Uterus (tissue), 4 donors: Measurements from ENCODE around the gene DAD1. TPM values are rescaled to one million over a fixed set of nuclear protein-coding genes. Genes with fewer than 3 reads are reported as not detected.
A peak's percentile ranks its signal among the peaks of the same experiment; 100 is the strongest.

Experiments used
- DNase-seq, 2 donors: peaks; one replicate each; pipeline ENCODE4 v3.0.0-alpha.2; 2019 to 2020
- H3K27ac ChIP-seq, 2 donors: fragments of 200-600 bp; sonication (generic); 1 replicate in 1 of 2; 2 replicates in 1 of 2; pipeline ENCODE4 v1.5.1; 2016 to 2018
- H3K27me3 ChIP-seq, 2 donors: fragments of 200-600 bp; sonication (generic); one replicate each; pipeline ENCODE4 v1.5.1; 2018 to 2019; ENCODE audit warnings: control low read depth in 1 of 2
- H3K36me3 ChIP-seq, 2 donors: fragments of 200-600 bp; sonication (generic); one replicate each; pipeline ENCODE4 v1.5.1; 2019; ENCODE audit warnings: control low read depth in 1 of 2
- H3K4me1 ChIP-seq, 2 donors: fragments of 200-600 bp; sonication (generic); one replicate each; pipeline ENCODE4 v1.5.1; 2018 to 2019; ENCODE audit warnings: control low read depth in 1 of 2
- H3K4me3 ChIP-seq, 2 donors: fragments of 200-600 bp; sonication (generic); 1 replicate in 1 of 2; 2 replicates in 1 of 2; pipeline ENCODE4 v1.5.1; 2018 to 2019; ENCODE audit warnings: mild to moderate bottlenecking in 1 of 2
- H3K9me3 ChIP-seq, 2 donors: fragments of 200-600 bp; sonication (generic); one replicate each; pipeline ENCODE4 v1.5.1; 2019; ENCODE audit warnings: control low read depth in 1 of 2
- POLR2A ChIP-seq, 2 donors: fragments of 450-650 bp; IDR thresholded peaks; one replicate each; pipeline ENCODE4 v1.6.1; 2016; ENCODE audit warnings: antibody characterized with exemption in 2 of 2, mild to moderate bottlenecking in 1 of 2, moderate library complexity in 1 of 2
- intact Hi-C: fragments of 100-400 bp; cut with DNase I; formaldehyde crosslinking; loops from one replicate; pipeline ENCODE4 v1.15.1; 2023; ENCODE audit warnings: low total_unique reads
- total RNA-seq, 4 donors: library from RNA; depleted of rRNA in 3 of 4; stranded (reverse); fragments of >200 nt in 3 of 4; gene quantifications; one replicate each; pipeline versions ENCODE4 v1.1.0 to v1.2.4, GENCODE V29; 2014 to 2023
- TF ChIP-seq, protein P1 (sequence below), 4 experiments: fragments of 200-600 bp in 2 of 4; fragments of 450-650 bp in 2 of 4; sonication (generic) in 2 of 4; IDR thresholded peaks; one replicate each; pipeline ENCODE4 v1.5.1; 2016 to 2019; ENCODE audit warnings: antibody characterized with exemption in 4 of 4, mild to moderate bottlenecking in 2 of 4, moderate library complexity in 1 of 4
- donor health status: DM: yes; HTN: yes; CAD: no.

Gene DAD1
- total RNA-seq, 4 donors from 2014 or later: 92.2 to 375 (median 207) TPM

DNA sequence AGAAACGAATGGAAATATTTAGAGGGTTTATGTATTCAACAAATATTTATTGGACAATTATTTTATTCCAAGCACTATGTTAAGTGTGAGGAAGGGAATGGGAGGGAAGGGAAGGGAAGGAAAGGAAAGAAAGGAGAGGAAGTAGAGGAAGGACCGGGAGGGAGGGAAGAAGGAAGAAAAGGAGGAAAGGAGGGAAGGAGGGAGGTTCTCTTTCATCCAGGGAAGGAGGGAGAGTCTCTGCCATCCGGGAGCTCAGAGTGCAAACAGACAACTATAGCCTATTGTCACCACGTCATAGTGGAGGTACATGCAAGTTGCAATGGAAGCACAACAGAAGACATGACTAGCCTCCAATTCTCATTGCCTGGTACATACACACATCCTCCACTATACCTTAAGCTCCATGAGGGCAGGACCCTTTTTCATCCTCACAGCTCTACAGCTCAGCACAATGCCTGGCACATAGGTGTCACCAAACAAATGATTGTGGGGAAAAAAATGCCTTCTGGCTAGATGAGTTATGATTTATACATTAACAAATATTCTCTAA lies 48.1 kb downstream of the DAD1 start:
- Histone ChIP-seq H3K36me3 (no peaks in the 10 kb centered on the region), H3K9me3 (no peaks in the 10 kb centered on the region), H3K27ac (no peak overlapping the region), H3K4me1 (peaks cover 0 to 7% of the 10 kb centered on the region in 2 donors), H3K27me3 (no peaks in the 10 kb centered on the region), H3K4me3 (no peak overlapping the region)
- intact Hi-C loops: no loop called here
- DNase-seq: no peak
- TF ChIP-seq, protein P1, sequence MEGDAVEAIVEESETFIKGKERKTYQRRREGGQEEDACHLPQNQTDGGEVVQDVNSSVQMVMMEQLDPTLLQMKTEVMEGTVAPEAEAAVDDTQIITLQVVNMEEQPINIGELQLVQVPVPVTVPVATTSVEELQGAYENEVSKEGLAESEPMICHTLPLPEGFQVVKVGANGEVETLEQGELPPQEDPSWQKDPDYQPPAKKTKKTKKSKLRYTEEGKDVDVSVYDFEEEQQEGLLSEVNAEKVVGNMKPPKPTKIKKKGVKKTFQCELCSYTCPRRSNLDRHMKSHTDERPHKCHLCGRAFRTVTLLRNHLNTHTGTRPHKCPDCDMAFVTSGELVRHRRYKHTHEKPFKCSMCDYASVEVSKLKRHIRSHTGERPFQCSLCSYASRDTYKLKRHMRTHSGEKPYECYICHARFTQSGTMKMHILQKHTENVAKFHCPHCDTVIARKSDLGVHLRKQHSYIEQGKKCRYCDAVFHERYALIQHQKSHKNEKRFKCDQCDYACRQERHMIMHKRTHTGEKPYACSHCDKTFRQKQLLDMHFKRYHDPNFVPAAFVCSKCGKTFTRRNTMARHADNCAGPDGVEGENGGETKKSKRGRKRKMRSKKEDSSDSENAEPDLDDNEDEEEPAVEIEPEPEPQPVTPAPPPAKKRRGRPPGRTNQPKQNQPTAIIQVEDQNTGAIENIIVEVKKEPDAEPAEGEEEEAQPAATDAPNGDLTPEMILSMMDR (IDR thresholded peaks at IDR 0.05): no peak
- TF ChIP-seq POLR2A (IDR thresholded peaks at IDR 0.05): no peak

- Histone ChIP-seq H3K36me3 (no peaks in the 10 kb centered on the region), H3K4me1 (peaks cover 0 to 7% of the 10 kb centered on the region in 2 donors), H3K4me3 (no peak overlapping the region), H3K27me3 (no peaks in the 10 kb centered on the region), H3K27ac (no peak overlapping the region), H3K9me3 (no peaks in the 10 kb centered on the region)
- TF ChIP-seq, protein P1 (IDR thresholded peaks at IDR 0.05): no peak
- TF ChIP-seq POLR2A (IDR thresholded peaks at IDR 0.05): no peak
- intact Hi-C loops: no loop called here
- DNase-seq: no peak
Measured at GRCh38 chr14:22540293-22540692, 48.7 kb downstream of the DAD1 start.

- no peaks in the 10 kb centered on the region for H3K27me3 ChIP-seq
- intact Hi-C loops: no loop called here
- H3K36me3 ChIP-seq: no peaks in the 10 kb centered on the region
- DNase-seq: no peak
- H3K27ac ChIP-seq: no peak overlapping the region
- TF ChIP-seq, protein P1 (IDR thresholded peaks at IDR 0.05): no peak
- no peak for TF ChIP-seq POLR2A (IDR thresholded peaks at IDR 0.05)
- H3K9me3 ChIP-seq: no peaks in the 10 kb centered on the region
- peaks cover 0 to 7% of the 10 kb centered on the region in 2 donors for H3K4me1 ChIP-seq
- no peak overlapping the region for H3K4me3 ChIP-seq
Measured at GRCh38 chr14:22539831-22540230, 49.2 kb downstream of the DAD1 start.

DNA sequence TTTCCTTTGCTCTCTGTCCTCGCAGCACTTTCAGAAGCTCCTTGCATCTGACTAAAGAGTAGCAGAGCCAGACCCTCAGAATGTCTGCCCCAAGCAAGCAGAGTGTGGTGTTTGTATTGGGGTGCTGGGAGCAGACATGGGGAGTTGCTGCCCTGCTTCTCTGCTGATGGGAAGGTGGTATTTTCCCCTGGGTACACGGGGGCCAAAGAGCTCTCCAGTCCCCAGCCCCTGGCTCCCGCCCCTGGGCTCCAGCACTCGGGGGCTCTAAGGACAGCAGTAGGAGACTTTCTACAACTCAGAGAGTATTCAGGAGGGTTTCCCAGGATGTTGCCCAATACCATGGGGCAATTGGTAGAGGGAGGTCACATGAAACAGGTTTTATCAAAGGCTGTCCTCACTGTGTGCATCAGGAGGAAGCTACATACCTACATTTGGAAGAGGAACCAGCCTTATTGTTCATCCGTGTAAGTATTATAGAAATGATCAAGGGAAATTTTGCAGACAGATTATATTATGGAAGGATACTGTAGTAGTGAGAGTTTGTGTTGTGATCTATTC lies 50.3 kb downstream of the DAD1 start:
- Histone ChIP-seq H3K9me3 (no peaks in the 10 kb centered on the region), H3K36me3 (no peaks in the 10 kb centered on the region), H3K27me3 (no peaks in the 10 kb centered on the region), H3K4me3 (no peak overlapping the region), H3K4me1 (peaks cover 0 to 7% of the 10 kb centered on the region in 2 donors), H3K27ac (peak overlapping the region; percentile 84 to 87)
- intact Hi-C loops: no loop called here
- TF ChIP-seq, protein P1 (IDR thresholded peaks at IDR 0.05): no peak
- TF ChIP-seq POLR2A (IDR thresholded peaks at IDR 0.05): no peak
- no peak for DNase-seq

DNA sequence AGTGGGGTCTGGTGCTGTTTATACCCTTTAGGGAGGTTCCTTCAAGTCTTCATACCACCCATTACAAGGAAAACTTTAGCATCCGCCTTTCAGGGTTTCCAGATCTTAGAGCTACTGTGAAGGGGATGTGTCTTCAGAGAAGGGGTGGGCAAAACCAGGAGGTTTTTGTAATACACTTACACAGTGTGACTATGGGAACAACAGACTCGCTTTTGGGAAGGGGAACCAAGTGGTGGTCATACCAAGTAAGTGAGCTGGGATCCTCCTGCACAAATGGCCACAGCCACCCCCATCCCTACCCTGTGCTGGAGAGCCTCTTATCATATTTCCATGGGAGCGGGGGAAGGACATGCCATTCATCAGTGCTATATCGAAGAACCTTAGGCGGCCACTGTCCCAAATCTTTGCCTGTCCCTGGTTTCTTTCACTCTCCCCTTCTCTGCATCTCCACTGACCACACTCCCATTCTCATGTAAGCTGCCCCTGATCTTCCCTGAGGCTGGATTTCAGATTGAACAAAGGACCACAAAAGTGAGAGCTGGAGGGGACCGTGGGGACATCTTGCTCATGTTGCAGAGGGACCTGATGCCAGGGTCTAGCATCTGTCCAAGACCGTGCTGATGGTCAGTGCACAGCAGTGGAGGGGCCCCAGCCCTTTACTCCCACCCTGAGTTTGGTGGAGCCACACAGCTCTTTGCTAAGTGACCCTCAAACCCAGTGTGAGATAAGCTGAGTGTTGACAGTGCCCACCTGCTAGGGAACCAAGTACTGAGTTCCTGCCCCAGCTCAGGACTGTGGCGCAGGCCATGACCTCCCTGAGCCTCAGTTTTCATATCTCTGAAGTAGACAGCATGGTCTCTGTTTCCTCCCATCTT lies 51.4 kb downstream of the DAD1 start:
- Histone ChIP-seq H3K4me3 (no peak overlapping the region), H3K27ac (peak overlapping the region; percentile 84 to 87)
- no peak for DNase-seq

More for the DNA sequence above, 51.4 kb downstream of the DAD1 start:
- Histone ChIP-seq H3K27me3 (no peaks in the 10 kb centered on the region), H3K9me3 (no peaks in the 10 kb centered on the region), H3K36me3 (no peaks in the 10 kb centered on the region), H3K4me1 (peaks cover 0 to 7% of the 10 kb centered on the region in 2 donors)
- no peak for TF ChIP-seq POLR2A (IDR thresholded peaks at IDR 0.05)
- TF ChIP-seq, protein P1 (IDR thresholded peaks at IDR 0.05): no peak
- intact Hi-C loops: no loop called here
